Measurements from ENCODE around the gene F2.

Gene F2

DNA sequence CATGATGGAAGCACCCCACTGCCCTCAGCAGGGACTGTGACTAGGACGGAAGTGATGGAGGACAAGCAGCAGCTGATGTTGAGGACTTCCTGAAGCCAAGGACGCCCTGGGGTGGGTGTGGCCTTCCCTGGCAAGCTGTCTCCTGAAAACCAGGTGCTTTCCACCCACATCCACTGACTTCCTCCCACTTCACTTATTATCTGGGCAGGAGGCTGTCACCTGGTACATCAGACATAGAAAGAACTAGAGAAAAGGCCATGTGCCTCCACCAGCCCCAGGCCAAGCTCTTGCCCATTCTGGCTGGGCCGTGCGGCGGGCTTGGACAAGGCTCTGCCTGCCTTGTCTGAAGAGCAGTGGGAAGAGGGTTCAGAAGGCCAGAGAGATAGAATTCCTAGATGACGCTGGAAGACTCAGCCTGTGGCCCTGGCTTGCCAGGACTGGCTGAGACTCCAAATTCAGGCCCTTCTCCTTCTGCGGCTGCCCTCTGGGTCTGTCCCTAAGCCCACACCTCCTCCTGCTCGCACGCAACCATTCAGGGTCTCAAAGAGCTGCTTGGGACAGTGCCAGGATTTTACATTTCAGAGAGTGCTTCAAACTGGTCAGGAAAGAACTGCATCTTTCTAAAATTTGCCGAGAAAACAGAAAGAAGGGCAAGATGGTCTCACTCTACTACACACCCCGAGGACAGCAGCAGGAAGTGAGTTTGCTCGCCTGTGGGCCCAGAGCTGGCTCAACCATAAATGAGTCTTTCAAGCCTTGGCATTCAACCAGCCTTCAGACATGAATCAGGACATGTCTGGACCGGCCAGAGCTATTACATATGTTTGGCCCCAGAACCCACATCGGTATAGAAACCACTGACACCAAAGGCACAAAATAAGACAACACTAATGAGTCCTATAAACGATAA, 31.9 kb upstream of the F2 start:
- peak overlapping the region; percentile 33 for H3K9ac ChIP-seq (ENCODE audit: low read length)
- H3K4me1 ChIP-seq (ENCODE audit: control insufficient read depth, insufficient read depth, low read length), result no peaks in the 10 kb centered on the region
- H3K9me3 ChIP-seq (ENCODE audit: control insufficient read depth, insufficient read depth, low read depth, low read length), result no peaks in the 10 kb centered on the region

DNA sequence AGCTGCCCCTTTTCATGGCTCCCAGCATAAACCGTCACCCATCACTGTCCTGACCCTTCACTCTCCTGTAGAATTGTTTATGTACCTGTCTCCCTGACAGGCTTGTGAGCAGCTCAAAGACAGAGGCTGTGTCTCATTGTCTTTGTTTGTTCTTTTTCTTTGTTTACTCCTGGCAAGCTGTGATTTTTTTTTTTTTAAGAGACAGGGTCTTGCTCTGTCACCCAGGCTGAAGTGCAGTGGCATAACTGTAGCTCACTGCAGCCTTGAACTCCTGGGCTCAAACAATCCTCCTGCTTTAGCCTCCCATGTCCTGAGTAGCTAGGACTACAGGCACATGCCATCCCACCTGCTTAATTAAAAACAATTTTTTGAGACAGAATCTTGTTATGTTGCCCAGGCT, 28.3 kb upstream of the F2 start:
- H3K36me3 ChIP-seq (ENCODE audit: control insufficient read depth, insufficient read depth, low read length), result peaks cover 40% of the 10 kb centered on the region
- no peaks in the 10 kb centered on the region for H3K9me3 ChIP-seq (ENCODE audit: control insufficient read depth, insufficient read depth, low read depth, low read length)
- H3K27me3 ChIP-seq (ENCODE audit: control insufficient read depth, insufficient read depth, low read length), result no peaks in the 10 kb centered on the region
- H3K4me1 ChIP-seq (ENCODE audit: control insufficient read depth, insufficient read depth, low read length), result no peaks in the 10 kb centered on the region
- H3K27ac ChIP-seq (ENCODE audit: low read depth, low read length), result no peak overlapping the region
- no peak overlapping the region for H3K9ac ChIP-seq (ENCODE audit: low read length)
- no peak overlapping the region for H3K4me3 ChIP-seq (ENCODE audit: low read depth, low read length)

More for the DNA sequence above, 31.9 kb upstream of the F2 start:
- H3K27me3 ChIP-seq (ENCODE audit: control insufficient read depth, insufficient read depth, low read length), result no peaks in the 10 kb centered on the region
- H3K4me3 ChIP-seq (ENCODE audit: low read depth, low read length), result no peak overlapping the region
- H3K27ac ChIP-seq (ENCODE audit: low read depth, low read length), result no peak overlapping the region
- peaks cover 20% of the 10 kb centered on the region for H3K36me3 ChIP-seq (ENCODE audit: control insufficient read depth, insufficient read depth, low read length)

GRCh38 chr11:46692450-46692849, 26.6 kb upstream of the F2 start:
- H3K4me1 ChIP-seq (ENCODE audit: control insufficient read depth, insufficient read depth, low read length), result no peaks in the 10 kb centered on the region
- no peak overlapping the region for H3K9ac ChIP-seq (ENCODE audit: low read length)
- H3K36me3 ChIP-seq (ENCODE audit: control insufficient read depth, insufficient read depth, low read length), result peaks cover 30% of the 10 kb centered on the region
- no peak overlapping the region for H3K27ac ChIP-seq (ENCODE audit: low read depth, low read length)
- H3K27me3 ChIP-seq (ENCODE audit: control insufficient read depth, insufficient read depth, low read length), result no peaks in the 10 kb centered on the region
- no peak overlapping the region for H3K4me3 ChIP-seq (ENCODE audit: low read depth, low read length)
- no peaks in the 10 kb centered on the region for H3K9me3 ChIP-seq (ENCODE audit: control insufficient read depth, insufficient read depth, low read depth, low read length)

GRCh38 chr11:46693597-46694012, 25.4 kb upstream of the F2 start:
- Histone ChIP-seq H3K9ac (ENCODE audit: low read length) (no peak overlapping the region), H3K27ac (ENCODE audit: low read depth, low read length) (no peak overlapping the region), H3K4me3 (ENCODE audit: low read depth, low read length) (no peak overlapping the region), H3K27me3 (ENCODE audit: control insufficient read depth, insufficient read depth, low read length) (no peaks in the 10 kb centered on the region), H3K4me1 (ENCODE audit: control insufficient read depth, insufficient read depth, low read length) (no peaks in the 10 kb centered on the region), H3K9me3 (ENCODE audit: control insufficient read depth, insufficient read depth, low read depth, low read length) (no peaks in the 10 kb centered on the region), H3K36me3 (ENCODE audit: control insufficient read depth, insufficient read depth, low read length) (peaks cover 25% of the 10 kb centered on the region)

- H3K27me3 ChIP-seq (ENCODE audit: control insufficient read depth, insufficient read depth, low read length), result no peaks in the 10 kb centered on the region
- peaks cover 25% of the 10 kb centered on the region for H3K36me3 ChIP-seq (ENCODE audit: control insufficient read depth, insufficient read depth, low read length)
- H3K27ac ChIP-seq (ENCODE audit: low read depth, low read length), result no peak overlapping the region
- no peaks in the 10 kb centered on the region for H3K4me1 ChIP-seq (ENCODE audit: control insufficient read depth, insufficient read depth, low read length)
- H3K4me3 ChIP-seq (ENCODE audit: low read depth, low read length), result no peak overlapping the region
- H3K9ac ChIP-seq (ENCODE audit: low read length), result no peak overlapping the region
- H3K9me3 ChIP-seq (ENCODE audit: control insufficient read depth, insufficient read depth, low read depth, low read length), result no peaks in the 10 kb centered on the region
These were observed 24.9 kb upstream of the F2 start for GRCh38 chr11:46694072-46694471.

- Histone ChIP-seq H3K27me3 (ENCODE audit: control insufficient read depth, insufficient read depth, low read length) (no peaks in the 10 kb centered on the region), H3K4me3 (ENCODE audit: low read depth, low read length) (no peak overlapping the region), H3K9ac (ENCODE audit: low read length) (no peak overlapping the region), H3K36me3 (ENCODE audit: control insufficient read depth, insufficient read depth, low read length) (peaks cover 25% of the 10 kb centered on the region), H3K27ac (ENCODE audit: low read depth, low read length) (no peak overlapping the region), H3K4me1 (ENCODE audit: control insufficient read depth, insufficient read depth, low read length) (no peaks in the 10 kb centered on the region), H3K9me3 (ENCODE audit: control insufficient read depth, insufficient read depth, low read depth, low read length) (no peaks in the 10 kb centered on the region)
These were observed 24.4 kb upstream of the F2 start for GRCh38 chr11:46694607-46695006.

DNA sequence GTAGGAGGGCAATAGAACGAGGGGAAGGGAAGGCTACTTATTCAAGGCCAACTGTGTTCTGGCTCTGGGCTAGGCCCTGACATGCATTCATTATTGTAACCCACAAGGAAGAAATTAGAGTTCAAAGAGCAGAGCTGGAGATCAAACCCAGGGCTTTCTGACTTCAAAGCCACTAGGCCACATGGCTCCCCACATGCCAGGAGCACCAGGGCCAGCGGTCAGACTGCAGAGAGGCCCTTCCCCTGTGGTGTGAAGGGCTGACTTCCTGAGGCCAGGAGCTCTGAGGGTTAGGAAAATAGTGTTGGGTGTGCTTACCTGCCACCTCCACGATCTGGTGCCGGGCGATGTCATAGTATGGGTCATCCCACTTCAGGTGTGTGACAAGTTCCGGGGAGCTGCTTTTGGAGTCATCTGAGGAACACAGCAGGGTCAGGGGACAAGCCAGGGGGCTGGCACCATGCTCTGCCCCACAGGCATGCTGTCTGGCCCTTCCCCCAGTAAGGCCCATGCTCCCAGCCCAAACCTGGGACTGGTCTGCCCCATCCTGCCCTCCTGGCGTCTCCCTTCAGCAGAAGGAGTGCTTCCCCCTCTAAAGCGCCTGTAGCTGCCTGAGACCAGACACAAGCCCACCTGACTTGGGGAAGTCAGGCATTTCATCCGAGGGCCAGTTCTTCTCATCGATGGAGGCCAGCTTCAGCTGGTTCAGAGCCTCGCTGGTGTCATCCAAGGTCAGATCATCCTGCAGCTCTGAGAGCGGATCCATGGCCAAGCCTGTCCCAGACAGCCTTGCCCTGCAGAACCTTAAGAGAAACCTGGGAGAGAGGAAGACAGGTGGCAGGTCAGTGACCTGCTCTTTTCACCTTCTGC, 23.4 kb upstream of the F2 start:
- Histone ChIP-seq H3K36me3 (ENCODE audit: control insufficient read depth, insufficient read depth, low read length) (peaks cover 25% of the 10 kb centered on the region), H3K4me1 (ENCODE audit: control insufficient read depth, insufficient read depth, low read length) (no peaks in the 10 kb centered on the region), H3K27ac (ENCODE audit: low read depth, low read length) (no peak overlapping the region), H3K9me3 (ENCODE audit: control insufficient read depth, insufficient read depth, low read depth, low read length) (no peaks in the 10 kb centered on the region), H3K9ac (ENCODE audit: low read length) (no peak overlapping the region), H3K27me3 (ENCODE audit: control insufficient read depth, insufficient read depth, low read length) (no peaks in the 10 kb centered on the region), H3K4me3 (ENCODE audit: low read depth, low read length) (no peak overlapping the region)

- Histone ChIP-seq H3K9ac (ENCODE audit: low read length) (no peak overlapping the region), H3K27ac (ENCODE audit: low read depth, low read length) (no peak overlapping the region), H3K4me1 (ENCODE audit: control insufficient read depth, insufficient read depth, low read length) (no peaks in the 10 kb centered on the region), H3K9me3 (ENCODE audit: control insufficient read depth, insufficient read depth, low read depth, low read length) (no peaks in the 10 kb centered on the region), H3K27me3 (ENCODE audit: control insufficient read depth, insufficient read depth, low read length) (no peaks in the 10 kb centered on the region), H3K36me3 (ENCODE audit: control insufficient read depth, insufficient read depth, low read length) (peaks cover 23% of the 10 kb centered on the region), H3K4me3 (ENCODE audit: low read depth, low read length) (no peak overlapping the region)
These were observed 22.8 kb upstream of the F2 start for GRCh38 chr11:46696212-46696558.

- no peak overlapping the region for H3K4me3 ChIP-seq (ENCODE audit: low read depth, low read length)
- H3K27ac ChIP-seq (ENCODE audit: low read depth, low read length), result no peak overlapping the region
- peaks cover 24% of the 10 kb centered on the region for H3K36me3 ChIP-seq (ENCODE audit: control insufficient read depth, insufficient read depth, low read length)
- H3K27me3 ChIP-seq (ENCODE audit: control insufficient read depth, insufficient read depth, low read length), result no peaks in the 10 kb centered on the region
- H3K4me1 ChIP-seq (ENCODE audit: control insufficient read depth, insufficient read depth, low read length), result no peaks in the 10 kb centered on the region
- H3K9ac ChIP-seq (ENCODE audit: low read length), result no peak overlapping the region
- no peaks in the 10 kb centered on the region for H3K9me3 ChIP-seq (ENCODE audit: control insufficient read depth, insufficient read depth, low read depth, low read length)
These were observed 21.7 kb upstream of the F2 start for GRCh38 chr11:46697303-46697702.

DNA sequence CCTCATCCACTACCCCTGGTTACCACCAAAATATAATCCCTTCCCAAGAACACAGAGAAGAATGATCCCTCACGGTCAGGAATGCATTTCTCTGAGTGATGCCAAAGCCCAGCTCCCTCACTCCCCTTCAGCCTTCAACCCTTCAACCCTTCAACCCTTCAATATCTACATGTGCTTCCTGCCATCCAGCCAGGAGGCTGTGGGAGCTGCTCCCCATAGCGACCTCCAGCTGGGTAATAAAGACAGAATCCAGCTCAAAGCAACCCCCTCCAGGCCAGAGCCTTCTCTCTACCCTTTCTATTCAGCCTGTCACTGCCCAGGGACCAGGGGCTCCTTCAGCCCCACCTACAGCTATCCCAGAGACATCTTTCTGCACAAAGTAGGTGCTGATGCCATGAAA, 21.3 kb upstream of the F2 start:
- Histone ChIP-seq H3K9me3 (ENCODE audit: control insufficient read depth, insufficient read depth, low read depth, low read length) (no peaks in the 10 kb centered on the region), H3K36me3 (ENCODE audit: control insufficient read depth, insufficient read depth, low read length) (peaks cover 28% of the 10 kb centered on the region), H3K9ac (ENCODE audit: low read length) (no peak overlapping the region), H3K27me3 (ENCODE audit: control insufficient read depth, insufficient read depth, low read length) (no peaks in the 10 kb centered on the region), H3K4me1 (ENCODE audit: control insufficient read depth, insufficient read depth, low read length) (no peaks in the 10 kb centered on the region), H3K4me3 (ENCODE audit: low read depth, low read length) (no peak overlapping the region), H3K27ac (ENCODE audit: low read depth, low read length) (no peak overlapping the region)

GRCh38 chr11:46698597-46698996, 20.4 kb upstream of the F2 start:
- no peaks in the 10 kb centered on the region for H3K27me3 ChIP-seq (ENCODE audit: control insufficient read depth, insufficient read depth, low read length)
- no peak overlapping the region for H3K9ac ChIP-seq (ENCODE audit: low read length)
- no peak overlapping the region for H3K27ac ChIP-seq (ENCODE audit: low read depth, low read length)

More at GRCh38 chr11:46698597-46698996, 20.4 kb upstream of the F2 start:
- H3K4me1 ChIP-seq (ENCODE audit: control insufficient read depth, insufficient read depth, low read length), result no peaks in the 10 kb centered on the region
- no peak overlapping the region for H3K4me3 ChIP-seq (ENCODE audit: low read depth, low read length)
- peaks cover 36% of the 10 kb centered on the region for H3K36me3 ChIP-seq (ENCODE audit: control insufficient read depth, insufficient read depth, low read length)
- no peaks in the 10 kb centered on the region for H3K9me3 ChIP-seq (ENCODE audit: control insufficient read depth, insufficient read depth, low read depth, low read length)
